ENCODE measurements around the gene KIAA0319L.
A peak's percentile ranks its signal among the peaks of the same experiment; 100 is the strongest.

Gene KIAA0319L

GRCh38 chr1:35488336-35488735 lies 68.9 kb downstream of the KIAA0319L start:
- H2BK12ac ChIP-seq (ENCODE audit: low read length in 2 of 2), result no peak overlapping the region
- no peak overlapping the region for H3K4ac ChIP-seq (ENCODE audit: low read depth in 1 of 2, low read length in 2 of 2)
- no peaks in the 10 kb centered on the region for H3K4me1 ChIP-seq (ENCODE audit: control insufficient read depth, insufficient read depth, low read depth, low read length)
- H3K9me3 ChIP-seq (ENCODE audit: control insufficient read depth, low read length), result peaks cover 4% of the 10 kb centered on the region
- H3K4me3 ChIP-seq (ENCODE audit: insufficient read depth in 1 of 2, low read depth in 1 of 2, low read length in 2 of 2), result peak overlapping the region in 1 of 2 experiments; percentile 52
- no peak overlapping the region for H3K14ac ChIP-seq (ENCODE audit: low read length in 2 of 2)
- no peak overlapping the region for H2BK5ac ChIP-seq (ENCODE audit: low read depth, low read length, poor library complexity, severe bottlenecking)
- peak overlapping the region; percentile 67 for H3K9ac ChIP-seq (ENCODE audit: low read length)
- no peak overlapping the region for H2BK15ac ChIP-seq (ENCODE audit: low read depth, poor library complexity, severe bottlenecking)
- no peaks in the 10 kb centered on the region for H3K27me3 ChIP-seq (ENCODE audit: control insufficient read depth in 1 of 2, insufficient read depth in 1 of 2, low read length in 2 of 2)
- peaks cover under 1 to 3% of the 10 kb centered on the region in 2 experiments for H3K36me3 ChIP-seq (ENCODE audit: control insufficient read depth in 1 of 2, insufficient read depth in 2 of 2, low read depth in 1 of 2, low read length in 2 of 2)
- no peak overlapping the region for H3K4me2 ChIP-seq (ENCODE audit: low read length, poor library complexity, severe bottlenecking)
- no peak overlapping the region for H2AFZ ChIP-seq (ENCODE audit: low read depth, low read length)
- H2BK120ac ChIP-seq (ENCODE audit: low read depth, low read length), result no peak overlapping the region
- no peak overlapping the region for H3K18ac ChIP-seq (ENCODE audit: low read depth in 1 of 2, low read length in 2 of 2)
- no peak overlapping the region for H4K91ac ChIP-seq (ENCODE audit: low read length)
- H3K79me1 ChIP-seq (replicated peaks; ENCODE audit: low read length, poor library complexity, severe bottlenecking), result peaks cover 26% of the 10 kb centered on the region
- WGBS, result 81% methylated on average over 2 of the region's 2 CpGs
- H4K8ac ChIP-seq (ENCODE audit: low read length), result no peak overlapping the region
- peak; percentile 34 for DNase-seq
- no peak overlapping the region for H3K23ac ChIP-seq (ENCODE audit: low read length in 2 of 2)
- H2AK5ac ChIP-seq (ENCODE audit: low read length, severe bottlenecking), result no peak overlapping the region
- H3K27ac ChIP-seq (ENCODE audit: low read length, poor library complexity, severe bottlenecking), result no peak overlapping the region

GRCh38 chr1:35486858-35487408 lies 70.3 kb downstream of the KIAA0319L start:
- 97% methylated on average over 2 of the region's 3 CpGs for WGBS

GRCh38 chr1:35481229-35481628 lies 76.0 kb downstream of the KIAA0319L start:
- Histone ChIP-seq H4K8ac (ENCODE audit: low read length) (no peak overlapping the region), H3K4me3 (ENCODE audit: insufficient read depth in 1 of 2, low read depth in 1 of 2, low read length in 2 of 2) (no peak overlapping the region), H3K27ac (ENCODE audit: low read length, poor library complexity, severe bottlenecking) (no peak overlapping the region), H3K4me2 (ENCODE audit: low read length, poor library complexity, severe bottlenecking) (no peak overlapping the region), H3K4me1 (ENCODE audit: control insufficient read depth, insufficient read depth, low read depth, low read length) (no peaks in the 10 kb centered on the region), H3K9ac (ENCODE audit: low read length) (no peak overlapping the region), H4K91ac (ENCODE audit: low read length) (no peak overlapping the region), H3K79me1 (replicated peaks; ENCODE audit: low read length, poor library complexity, severe bottlenecking) (peaks cover 15% of the 10 kb centered on the region), H2AFZ (ENCODE audit: low read depth, low read length) (no peak overlapping the region), H3K4ac (ENCODE audit: low read depth in 1 of 2, low read length in 2 of 2) (no peak overlapping the region), H2AK5ac (ENCODE audit: low read length, severe bottlenecking) (no peak overlapping the region), H2BK12ac (ENCODE audit: low read length in 2 of 2) (no peak overlapping the region), H2BK120ac (ENCODE audit: low read depth, low read length) (no peak overlapping the region), H3K27me3 (ENCODE audit: control insufficient read depth in 1 of 2, insufficient read depth in 1 of 2, low read length in 2 of 2) (no peaks in the 10 kb centered on the region), H2BK15ac (ENCODE audit: low read depth, poor library complexity, severe bottlenecking) (no peak overlapping the region), H2BK5ac (ENCODE audit: low read depth, low read length, poor library complexity, severe bottlenecking) (no peak overlapping the region), H3K23ac (ENCODE audit: low read length in 2 of 2) (no peak overlapping the region), H3K36me3 (ENCODE audit: control insufficient read depth in 1 of 2, insufficient read depth in 2 of 2, low read depth in 1 of 2, low read length in 2 of 2) (peaks cover 2 to 17% of the 10 kb centered on the region in 2 experiments), H3K14ac (ENCODE audit: low read length in 2 of 2) (no peak overlapping the region), H3K18ac (ENCODE audit: low read depth in 1 of 2, low read length in 2 of 2) (no peak overlapping the region), H3K9me3 (ENCODE audit: control insufficient read depth, low read length) (no peaks in the 10 kb centered on the region)
- no peak for DNase-seq
- WGBS, result no CpG with 5 or more reads among the region's 2 CpGs

More at GRCh38 chr1:35486858-35487408, 70.3 kb downstream of the KIAA0319L start:
- no peak overlapping the region for H4K91ac ChIP-seq (ENCODE audit: low read length)
- no peak overlapping the region for H3K9ac ChIP-seq (ENCODE audit: low read length)
- H3K4ac ChIP-seq (ENCODE audit: low read depth in 1 of 2, low read length in 2 of 2), result no peak overlapping the region
- no peaks in the 10 kb centered on the region for H3K9me3 ChIP-seq (ENCODE audit: control insufficient read depth, low read length)
- H3K4me1 ChIP-seq (ENCODE audit: control insufficient read depth, insufficient read depth, low read depth, low read length), result no peaks in the 10 kb centered on the region
- H2BK120ac ChIP-seq (ENCODE audit: low read depth, low read length), result no peak overlapping the region
- no peak overlapping the region for H2AFZ ChIP-seq (ENCODE audit: low read depth, low read length)
- H2BK5ac ChIP-seq (ENCODE audit: low read depth, low read length, poor library complexity, severe bottlenecking), result peak overlapping the region; percentile 31
- no peak overlapping the region for H2BK15ac ChIP-seq (ENCODE audit: low read depth, poor library complexity, severe bottlenecking)
- H3K4me3 ChIP-seq (ENCODE audit: insufficient read depth in 1 of 2, low read depth in 1 of 2, low read length in 2 of 2), result no peak overlapping the region
- peaks cover 0 to 3% of the 10 kb centered on the region in 2 experiments for H3K36me3 ChIP-seq (ENCODE audit: control insufficient read depth in 1 of 2, insufficient read depth in 2 of 2, low read depth in 1 of 2, low read length in 2 of 2)
- no peak overlapping the region for H4K8ac ChIP-seq (ENCODE audit: low read length)
- no peak for DNase-seq
- no peak overlapping the region for H3K4me2 ChIP-seq (ENCODE audit: low read length, poor library complexity, severe bottlenecking)
- H2AK5ac ChIP-seq (ENCODE audit: low read length, severe bottlenecking), result no peak overlapping the region
- H3K18ac ChIP-seq (ENCODE audit: low read depth in 1 of 2, low read length in 2 of 2), result no peak overlapping the region
- no peak overlapping the region for H3K23ac ChIP-seq (ENCODE audit: low read length in 2 of 2)
- H3K79me1 ChIP-seq (replicated peaks; ENCODE audit: low read length, poor library complexity, severe bottlenecking), result peaks cover 23% of the 10 kb centered on the region
- no peak overlapping the region for H3K27ac ChIP-seq (ENCODE audit: low read length, poor library complexity, severe bottlenecking)
- H3K14ac ChIP-seq (ENCODE audit: low read length in 2 of 2), result no peak overlapping the region
- no peak overlapping the region for H2BK12ac ChIP-seq (ENCODE audit: low read length in 2 of 2)
- no peaks in the 10 kb centered on the region for H3K27me3 ChIP-seq (ENCODE audit: control insufficient read depth in 1 of 2, insufficient read depth in 1 of 2, low read length in 2 of 2)

GRCh38 chr1:35477870-35478269 lies 79.3 kb downstream of the KIAA0319L start:
- Histone ChIP-seq H2BK5ac (ENCODE audit: low read depth, low read length, poor library complexity, severe bottlenecking) (no peak overlapping the region), H3K4me2 (ENCODE audit: low read length, poor library complexity, severe bottlenecking) (no peak overlapping the region), H3K23ac (ENCODE audit: low read length in 2 of 2) (no peak overlapping the region), H3K79me1 (replicated peaks; ENCODE audit: low read length, poor library complexity, severe bottlenecking) (peaks cover 7% of the 10 kb centered on the region), H3K9ac (ENCODE audit: low read length) (no peak overlapping the region), H2AFZ (ENCODE audit: low read depth, low read length) (no peak overlapping the region), H2BK120ac (ENCODE audit: low read depth, low read length) (no peak overlapping the region), H2BK15ac (ENCODE audit: low read depth, poor library complexity, severe bottlenecking) (no peak overlapping the region), H4K8ac (ENCODE audit: low read length) (no peak overlapping the region), H3K18ac (ENCODE audit: low read depth in 1 of 2, low read length in 2 of 2) (no peak overlapping the region), H3K27me3 (ENCODE audit: control insufficient read depth in 1 of 2, insufficient read depth in 1 of 2, low read length in 2 of 2) (no peaks in the 10 kb centered on the region), H3K14ac (ENCODE audit: low read length in 2 of 2) (no peak overlapping the region), H3K9me3 (ENCODE audit: control insufficient read depth, low read length) (no peaks in the 10 kb centered on the region), H3K4me1 (ENCODE audit: control insufficient read depth, insufficient read depth, low read depth, low read length) (no peaks in the 10 kb centered on the region), H3K4ac (ENCODE audit: low read depth in 1 of 2, low read length in 2 of 2) (no peak overlapping the region), H2AK5ac (ENCODE audit: low read length, severe bottlenecking) (no peak overlapping the region), H3K27ac (ENCODE audit: low read length, poor library complexity, severe bottlenecking) (no peak overlapping the region), H3K36me3 (ENCODE audit: control insufficient read depth in 1 of 2, insufficient read depth in 2 of 2, low read depth in 1 of 2, low read length in 2 of 2) (peaks cover 2 to 40% of the 10 kb centered on the region in 2 experiments), H2BK12ac (ENCODE audit: low read length in 2 of 2) (no peak overlapping the region), H4K91ac (ENCODE audit: low read length) (no peak overlapping the region), H3K4me3 (ENCODE audit: insufficient read depth in 1 of 2, low read depth in 1 of 2, low read length in 2 of 2) (no peak overlapping the region)
- WGBS, result 100% methylated on average over 1 of the region's 2 CpGs
- no peak for DNase-seq

Measured in mesenchymal stem cell (in vitro differentiated cells and primary cell).